Spleen (tissue), 13 donors: ENCODE data around the gene RENBP. TPM values are rescaled to one million over a fixed set of nuclear protein-coding genes. Genes with fewer than 3 reads are reported as not detected.

Source experiments
- DNase-seq: peaks from one replicate; pipeline ENCODE4 v3.0.0-alpha.2; 2020
- H3K27ac ChIP-seq, 8 donors: fragments of 200-600 bp; sonication (generic) in 7 of 8; 1 replicate in 4 of 8; 2 replicates in 4 of 8; pipeline versions ENCODE4 v1.5.0 to v1.8.0; 2016 to 2021; ENCODE audit warnings: inconsistent platforms in 4 of 8, mild to moderate bottlenecking in 4 of 8, moderate library complexity in 1 of 8
- H3K27me3 ChIP-seq, 7 donors: fragments of 200-600 bp; sonication (generic) in 6 of 7; replicated peaks in 1 of 7; 1 replicate in 4 of 7; 2 replicates in 3 of 7; pipeline versions ENCODE4 v1.5.0 to v1.8.0; 2016 to 2021; ENCODE audit warnings: inconsistent platforms in 3 of 7, mild to moderate bottlenecking in 1 of 7
- H3K36me3 ChIP-seq, 6 donors: fragments of 200-600 bp; sonication (generic) in 5 of 6; 1 replicate in 4 of 6; 2 replicates in 2 of 6; pipeline versions ENCODE4 v1.5.0 to v1.8.0; 2016 to 2021; ENCODE audit warnings: inconsistent platforms in 2 of 6
- H3K4me1 ChIP-seq, 6 donors: fragments of 200-600 bp; sonication (generic) in 5 of 6; 1 replicate in 3 of 6; 2 replicates in 3 of 6; pipeline versions ENCODE4 v1.5.0 to v1.8.0; 2016 to 2021; ENCODE audit warnings: inconsistent platforms in 3 of 6
- H3K4me3 ChIP-seq, 8 donors: fragments of 200-600 bp; sonication (generic) in 7 of 8; 1 replicate in 4 of 8; 2 replicates in 4 of 8; pipeline versions ENCODE4 v1.5.0 to v1.8.0; 2016 to 2021; ENCODE audit warnings: inconsistent platforms in 4 of 8, mild to moderate bottlenecking in 4 of 8, moderate library complexity in 2 of 8
- H3K9me3 ChIP-seq, 8 donors: fragments of 200-600 bp; sonication (generic) in 7 of 8; 1 replicate in 4 of 8; 2 replicates in 4 of 8; pipeline versions ENCODE4 v1.5.0 to v1.8.0; 2016 to 2021; ENCODE audit warnings: inconsistent platforms in 4 of 8
- CTCF ChIP-seq, 11 experiments: fragments of 200-600 bp in 7 of 11; fragments of 450-650 bp in 4 of 11; sonication (generic) in 4 of 11; IDR thresholded peaks in 8 of 11; conservative IDR thresholded peaks in 3 of 11; 1 replicate in 7 of 11; 2 replicates in 4 of 11; pipeline versions ENCODE4 v1.4.0 to v1.8.0; 2016 to 2021; ENCODE audit warnings: antibody characterized with exemption in 11 of 11, inconsistent platforms in 4 of 11, mild to moderate bottlenecking in 1 of 11
- POLR2A ChIP-seq, 3 donors: fragments of 450-650 bp; IDR thresholded peaks; one replicate each; pipeline ENCODE4 v1.5.1; 2017; ENCODE audit warnings: antibody characterized with exemption in 3 of 3, mild to moderate bottlenecking in 1 of 3
- POLR2AphosphoS5 ChIP-seq, 3 donors: sonication (generic); formaldehyde crosslinking; IDR thresholded peaks; one replicate each; pipeline ENCODE4 v1.5.1; 2017; ENCODE audit warnings: antibody characterized with exemption in 3 of 3
- WGBS, 5 donors: extraction: QIAGEN DNeasy Blood & Tissue Kit in 3 of 5; methylation state at CpG; one replicate each; pipeline versions ENCODE4 v1.1.5 to v1.1.7; 2013 to 2018; 5-methylcytosine and 5-hydroxymethylcytosine counted together
- intact Hi-C: fragments of 100-400 bp; cut with DNase I; formaldehyde crosslinking; loops from one replicate; pipeline ENCODE4 v1.15.0; 2023; ENCODE audit warnings: low total_unique reads
- long read RNA-seq, 2 donors: transcript quantifications; one replicate each; lab custom pipeline, GENCODE V29; 2026
- polyA plus RNA-seq, 3 donors: library from polyadenylated mRNA; stranded (reverse); fragments of 200-250 nt; gene quantifications; one replicate each; pipeline ENCODE4 v1.2.1, GENCODE V29; 2013
- total RNA-seq, 7 donors: library from RNA; depleted of rRNA in 3 of 7; stranded (reverse); fragments of >200 nt in 3 of 7; fragmentation: NEBNext Ultra II Directional in 4 of 7; extraction: Animal tissue kit (Norgen Biotek cat#: 25700) in 4 of 7; gene quantifications; one replicate each; pipeline versions ENCODE4 v1.1.0 to v1.2.1, GENCODE V29; 2016 to 2021
- donor health status: healthy with polysubstance abuse.
- donor health status: DM: no; HTN: no; CAD: no; lungs with moderate emphysema.
- donor health status: DM: no; HTN: no; CAD: no.
- donor health status: Bipolar disorder and iron deficiency.
- donor health status: healthy.
- donor health status: DM: no; HTN: no; CAD: no.
- donor health status: DM: yes; HTN: yes; CAD: no.

RENBP gene
- total RNA-seq (100 to 1,000 TPM in 1 of 7 donors, 10 to 100 TPM in 6; 42.0 to 105 (median 63.6) TPM), polyA plus RNA-seq (10 to 100 TPM; 44.3 to 91.3 (median 47.9) TPM)
- long read RNA-seq, donor 1, transcript RENBP-202 (11 exons, 1,388 nt) = major isoform, 14 of 21 reads
- long read RNA-seq, donor 1, partial matches to known transcripts = 5 of 21 reads
- long read RNA-seq, donor 1, other reads (novel, unspliced or antisense) = 0 of 21 reads
- long read RNA-seq, donor 2, transcript RENBP-202 (11 exons, 1,388 nt) = major isoform, 5 of 6 reads
- long read RNA-seq, donor 2, partial matches to known transcripts = 0 of 6 reads
- long read RNA-seq, donor 2, other reads (novel, unspliced or antisense) = 0 of 6 reads

DNA sequence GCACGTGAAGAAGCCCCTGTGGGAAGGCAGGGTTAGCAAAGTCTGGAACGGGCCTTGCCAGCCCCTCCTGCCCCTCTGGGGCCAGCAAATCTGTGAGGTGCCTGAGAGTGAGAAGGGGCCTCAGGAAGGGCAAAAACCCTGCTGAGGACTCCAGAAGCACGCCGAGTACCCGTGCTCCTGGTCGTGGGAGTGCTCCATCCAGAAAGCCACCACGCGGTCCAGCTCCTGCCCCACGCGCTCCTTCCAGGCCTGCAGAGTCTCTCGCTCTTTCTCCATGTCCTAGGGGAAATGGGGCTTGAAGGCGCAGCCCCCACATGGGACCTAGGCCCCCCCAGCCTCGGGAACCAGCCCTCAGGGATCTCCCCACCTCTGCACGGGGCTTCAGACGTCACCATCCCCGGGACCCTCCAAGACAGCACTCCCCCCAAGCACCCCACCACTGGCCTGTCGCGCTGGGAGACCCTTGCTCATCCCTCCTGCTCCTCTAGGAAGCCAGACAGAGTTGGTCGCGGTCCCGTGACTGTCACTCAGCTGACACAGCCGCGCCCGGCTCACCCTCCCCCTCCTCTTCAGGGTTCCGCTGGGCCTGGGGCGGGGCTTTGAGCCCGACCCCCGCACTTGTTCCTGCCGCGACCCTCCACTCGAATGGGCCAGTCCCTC, at the start of gene RENBP:
Gene RENBP, minus strand, starts transcription at position 504 of the 660 bp plus-strand sequence. Its CDS starts 33 bp downstream, at position 471.
- Histone ChIP-seq H3K9me3 (no peaks in the 10 kb centered on the region), H3K36me3 (peaks cover 0 to 39% (median under 1%) of the 10 kb centered on the region in 6 donors), H3K27me3 (no peaks in the 10 kb centered on the region), H3K27ac (peak within 1 kb of the TSS; percentile 14 to 89 (median 78)), H3K4me3 (peak within 1 kb of the TSS; percentile 20 to 74 (median 48)), H3K4me1 (peaks cover 4 to 82% (median 53%) of the 10 kb centered on the region in 6 donors)
- intact Hi-C loops = no loop called here
- peak; percentile 92 for DNase-seq
- TF ChIP-seq POLR2A (IDR thresholded peaks at IDR 0.05) (no peak), POLR2AphosphoS5 (IDR thresholded peaks at IDR 0.05) (peak in 2 of 3 donors; percentile 62 to 68)
- WGBS, 5 donors = 2 to 37% (median 16%) methylated on average over 7 to 31 of the region's 31 CpGs

GRCh38 chrX:153993978-153994377, 49.5 kb upstream of the RENBP start:
- H3K9me3 ChIP-seq = no peaks in the 10 kb centered on the region
- TF ChIP-seq POLR2A (IDR thresholded peaks at IDR 0.05) (no peak), POLR2AphosphoS5 (IDR thresholded peaks at IDR 0.05) (no peak), CTCF (IDR thresholded peaks at IDR 0.05 in 8 of 11, conservative IDR thresholded peaks at IDR 0.05 in 3 of 11) (no peak)
- no peak overlapping the region for H3K4me3 ChIP-seq
- no peak overlapping the region for H3K27ac ChIP-seq
- H3K27me3 ChIP-seq = peaks cover 0 to 4% (median 0%) of the 10 kb centered on the region in 7 donors
- H3K4me1 ChIP-seq = peaks cover 0 to 14% (median 0%) of the 10 kb centered on the region in 6 donors
- intact Hi-C loops = no loop called here
- WGBS, 5 donors = 80 to 90% (median 84%) methylated on average over 9 to 10 of the region's 10 CpGs
- DNase-seq = no peak
- H3K36me3 ChIP-seq = no peaks in the 10 kb centered on the region

GRCh38 chrX:153993079-153993478, 48.6 kb upstream of the RENBP start:
- WGBS, 5 donors = 86 to 97% (median 91%) methylated on average over 12 of the region's 12 CpGs; no CpG with 5 or more reads in 1 of the 5 donors
- intact Hi-C loops = no loop called here
- no peaks in the 10 kb centered on the region for H3K36me3 ChIP-seq
- peaks cover 0 to 4% (median 0%) of the 10 kb centered on the region in 7 donors for H3K27me3 ChIP-seq
- TF ChIP-seq POLR2A (IDR thresholded peaks at IDR 0.05) = no peak
- H3K4me3 ChIP-seq = no peak overlapping the region
- peaks cover 0 to 14% (median 0%) of the 10 kb centered on the region in 6 donors for H3K4me1 ChIP-seq
- DNase-seq = no peak
- no peaks in the 10 kb centered on the region for H3K9me3 ChIP-seq
- H3K27ac ChIP-seq = no peak overlapping the region

DNA sequence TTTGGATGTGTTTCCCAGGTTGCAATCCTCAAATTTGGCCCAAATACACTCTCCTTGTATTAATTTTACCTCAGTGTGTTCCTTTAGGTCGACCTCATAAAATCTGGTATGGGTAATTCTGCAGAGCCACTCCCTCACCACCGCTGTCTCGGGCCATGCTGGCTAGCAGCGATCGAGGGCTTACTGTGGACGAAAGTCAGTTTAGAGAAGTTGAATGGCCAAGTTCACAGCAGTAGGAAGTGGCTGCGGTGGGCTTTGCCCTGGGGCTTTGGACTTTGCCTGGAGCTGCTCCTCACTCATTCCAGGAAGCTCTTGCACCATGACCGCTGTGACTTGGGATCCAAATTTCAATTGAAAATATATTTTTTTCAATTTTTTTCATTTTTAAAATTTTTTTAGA, 47.7 kb upstream of the RENBP start:
- H3K36me3 ChIP-seq = no peaks in the 10 kb centered on the region
- TF ChIP-seq POLR2AphosphoS5 (IDR thresholded peaks at IDR 0.05) = no peak
- no peak for TF ChIP-seq CTCF (IDR thresholded peaks at IDR 0.05 in 8 of 11, conservative IDR thresholded peaks at IDR 0.05 in 3 of 11)
- no peak for TF ChIP-seq POLR2A (IDR thresholded peaks at IDR 0.05)
- DNase-seq = no peak
- no peak overlapping the region for H3K27ac ChIP-seq
- peaks cover 0 to 4% (median 0%) of the 10 kb centered on the region in 7 donors for H3K27me3 ChIP-seq
- H3K9me3 ChIP-seq = no peaks in the 10 kb centered on the region
- no peak overlapping the region for H3K4me3 ChIP-seq
- intact Hi-C loops = no loop called here
- peaks cover 0 to 14% (median 0%) of the 10 kb centered on the region in 6 donors for H3K4me1 ChIP-seq
- WGBS, 5 donors = 45 to 80% (median 68%) methylated on average over 8 of the region's 8 CpGs
